H1 (cell line): Measurements from ENCODE around the gene SHISA9.

Experiments
- CHD1 ChIP-seq: IDR thresholded peaks from 2 replicates; pipeline ENCODE4 v1.6.1; 2012; ENCODE audit warnings: low read depth, low read length, improper control_type of control experiment
- EZH2 ChIP-seq: fragments of 200-600 bp; sonication (generic); IDR thresholded peaks from 2 replicates; pipeline ENCODE4 v1.7.1; 2012; ENCODE audit warnings: low read depth, mild to moderate bottlenecking, moderate library complexity, low read length, inconsistent platforms; ENCODE audit not compliant: severe bottlenecking
- HDAC2 ChIP-seq, 2 experiments: fragments of 300-600 bp in 1 of 2; sonication (generic) in 1 of 2; IDR thresholded peaks; 2 replicates each; pipeline ENCODE4 v1.6.1; 2011 to 2012; ENCODE audit warnings: low read depth in 2 of 2, low read length in 2 of 2, mild to moderate bottlenecking in 2 of 2, moderate library complexity in 2 of 2, borderline replicate concordance in 1 of 2, inconsistent platforms in 1 of 2
- POLR2A ChIP-seq, 2 experiments: IDR thresholded peaks; 1 replicate in 1 of 2; 2 replicates in 1 of 2; pipeline ENCODE4 v1.6.1; 2011; ENCODE audit warnings: low read depth in 2 of 2, low read length in 2 of 2, mild to moderate bottlenecking in 2 of 2; ENCODE audit errors: control extremely low read depth in 1 of 2
- RAD21 ChIP-seq, 2 experiments: IDR thresholded peaks in 1 of 2; conservative IDR thresholded peaks in 1 of 2; 2 replicates each; pipeline ENCODE4 v1.6.1; 2011; ENCODE audit warnings: low read depth in 2 of 2, low read length in 2 of 2, improper control_type of control experiment in 1 of 2, inconsistent platforms in 1 of 2, mild to moderate bottlenecking in 1 of 2, moderate library complexity in 1 of 2
- SIX5 ChIP-seq: IDR thresholded peaks from 2 replicates; pipeline ENCODE4 v1.6.1; 2011; ENCODE audit warnings: mild to moderate bottlenecking, low read depth, low read length
- YY1 ChIP-seq: IDR thresholded peaks from 2 replicates; pipeline ENCODE4 v1.6.1; 2011; ENCODE audit warnings: low read depth, mild to moderate bottlenecking, low read length
- TF ChIP-seq, protein P1 (sequence below), 3 experiments: IDR thresholded peaks; 1 replicate in 2 of 3; 2 replicates in 1 of 3; pipeline versions ENCODE4 v1.5.1 to v1.6.1; 2011; ENCODE audit warnings: low read length in 3 of 3, mild to moderate bottlenecking in 3 of 3, inconsistent platforms in 2 of 3, low read depth in 1 of 3, moderate library complexity in 1 of 3; ENCODE audit not compliant: insufficient read depth in 1 of 3; ENCODE audit errors: control extremely low read depth in 1 of 3

- TF ChIP-seq YY1 (no peak), POLR2A (IDR thresholded peaks at IDR 0.05; ENCODE audit: control extremely low read depth in 1 of 2, low read depth in 2 of 2, low read length in 2 of 2) (no peak), SIX5 (no peak), RAD21 (IDR thresholded peaks at IDR 0.05 in 1 of 2, conservative IDR thresholded peaks at IDR 0.05 in 1 of 2; ENCODE audit: low read depth in 2 of 2, low read length in 2 of 2) (no peak), CHD1 (no peak), HDAC2 (IDR thresholded peaks at IDR 0.05; ENCODE audit: borderline replicate concordance in 1 of 2, low read depth in 2 of 2, low read length in 2 of 2) (no peak), EZH2 (no peak)
- TF ChIP-seq, protein P1, sequence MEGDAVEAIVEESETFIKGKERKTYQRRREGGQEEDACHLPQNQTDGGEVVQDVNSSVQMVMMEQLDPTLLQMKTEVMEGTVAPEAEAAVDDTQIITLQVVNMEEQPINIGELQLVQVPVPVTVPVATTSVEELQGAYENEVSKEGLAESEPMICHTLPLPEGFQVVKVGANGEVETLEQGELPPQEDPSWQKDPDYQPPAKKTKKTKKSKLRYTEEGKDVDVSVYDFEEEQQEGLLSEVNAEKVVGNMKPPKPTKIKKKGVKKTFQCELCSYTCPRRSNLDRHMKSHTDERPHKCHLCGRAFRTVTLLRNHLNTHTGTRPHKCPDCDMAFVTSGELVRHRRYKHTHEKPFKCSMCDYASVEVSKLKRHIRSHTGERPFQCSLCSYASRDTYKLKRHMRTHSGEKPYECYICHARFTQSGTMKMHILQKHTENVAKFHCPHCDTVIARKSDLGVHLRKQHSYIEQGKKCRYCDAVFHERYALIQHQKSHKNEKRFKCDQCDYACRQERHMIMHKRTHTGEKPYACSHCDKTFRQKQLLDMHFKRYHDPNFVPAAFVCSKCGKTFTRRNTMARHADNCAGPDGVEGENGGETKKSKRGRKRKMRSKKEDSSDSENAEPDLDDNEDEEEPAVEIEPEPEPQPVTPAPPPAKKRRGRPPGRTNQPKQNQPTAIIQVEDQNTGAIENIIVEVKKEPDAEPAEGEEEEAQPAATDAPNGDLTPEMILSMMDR (IDR thresholded peaks at IDR 0.05; ENCODE audit: control extremely low read depth in 1 of 3, insufficient read depth in 1 of 3, low read depth in 1 of 3, low read length in 3 of 3): no peak
Measured at GRCh38 chr16:13238182-13238581, 336.8 kb downstream of the SHISA9 start.
